Astrocyte of the spinal cord (primary cell): ENCODE results near the gene SLC18A3.

Experiments
- DNase-seq: peaks from one replicate; pipeline ENCODE4 v3.0.0; 2011; ENCODE audit warnings: low read depth, low spot score
- H3K4me3 ChIP-seq: 2 replicates; pipeline ENCODE4 v1.5.1; 2011; ENCODE audit warnings: low read depth, mild to moderate bottlenecking, low read length, moderate library complexity
- in situ Hi-C: cut with HindIII; loops from 2 replicates; pipeline ENCODE4 v1.10.0; 2017; ENCODE audit warnings: low sequenced_read_pairs
- TF ChIP-seq, protein P1 (sequence below): IDR thresholded peaks from 2 replicates; pipeline ENCODE4 v1.5.1; 2012; ENCODE audit warnings: low read depth, mild to moderate bottlenecking, low read length, inconsistent platforms

The SLC18A3 gene

DNA sequence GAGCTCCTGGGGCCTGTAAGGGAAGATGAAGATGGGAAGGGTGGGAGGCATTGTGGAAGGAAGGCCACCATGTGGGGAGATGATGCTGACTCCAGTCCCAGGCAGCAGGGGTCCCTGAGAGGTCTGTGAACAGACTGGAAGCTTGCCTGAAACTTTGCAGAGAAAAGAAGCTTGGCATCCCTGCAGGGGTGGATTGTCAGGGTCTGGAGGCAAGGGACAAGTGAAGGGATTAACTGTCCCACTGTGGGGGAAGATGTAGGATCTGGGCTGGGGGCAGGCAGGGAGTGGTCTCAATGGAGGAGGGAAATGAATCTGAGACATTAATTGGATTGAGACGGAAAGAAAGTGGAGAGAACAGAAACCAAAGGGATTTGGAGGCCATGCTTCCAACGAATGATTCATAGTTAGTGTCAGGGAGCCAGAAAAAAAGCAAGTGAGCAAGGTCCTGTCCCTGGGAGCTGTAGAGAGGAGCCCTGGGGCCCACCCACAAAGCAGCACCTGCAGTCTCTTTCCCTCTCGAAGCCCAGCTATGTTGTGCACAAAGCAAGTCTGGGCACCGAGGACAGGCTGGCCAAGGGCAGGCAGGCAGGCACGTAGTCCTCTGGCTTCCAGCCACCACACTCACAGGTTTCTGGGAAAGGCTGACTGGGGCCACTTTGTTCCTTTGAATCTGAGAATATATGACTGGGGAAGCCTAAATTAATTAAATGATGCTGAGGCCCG, 4.7 kb upstream of the SLC18A3 start:
- no peak overlapping the region for H3K4me3 ChIP-seq
- in situ Hi-C loops, result no loop called here
- TF ChIP-seq, protein P1, sequence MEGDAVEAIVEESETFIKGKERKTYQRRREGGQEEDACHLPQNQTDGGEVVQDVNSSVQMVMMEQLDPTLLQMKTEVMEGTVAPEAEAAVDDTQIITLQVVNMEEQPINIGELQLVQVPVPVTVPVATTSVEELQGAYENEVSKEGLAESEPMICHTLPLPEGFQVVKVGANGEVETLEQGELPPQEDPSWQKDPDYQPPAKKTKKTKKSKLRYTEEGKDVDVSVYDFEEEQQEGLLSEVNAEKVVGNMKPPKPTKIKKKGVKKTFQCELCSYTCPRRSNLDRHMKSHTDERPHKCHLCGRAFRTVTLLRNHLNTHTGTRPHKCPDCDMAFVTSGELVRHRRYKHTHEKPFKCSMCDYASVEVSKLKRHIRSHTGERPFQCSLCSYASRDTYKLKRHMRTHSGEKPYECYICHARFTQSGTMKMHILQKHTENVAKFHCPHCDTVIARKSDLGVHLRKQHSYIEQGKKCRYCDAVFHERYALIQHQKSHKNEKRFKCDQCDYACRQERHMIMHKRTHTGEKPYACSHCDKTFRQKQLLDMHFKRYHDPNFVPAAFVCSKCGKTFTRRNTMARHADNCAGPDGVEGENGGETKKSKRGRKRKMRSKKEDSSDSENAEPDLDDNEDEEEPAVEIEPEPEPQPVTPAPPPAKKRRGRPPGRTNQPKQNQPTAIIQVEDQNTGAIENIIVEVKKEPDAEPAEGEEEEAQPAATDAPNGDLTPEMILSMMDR, result no peak
- DNase-seq, result no peak

DNA sequence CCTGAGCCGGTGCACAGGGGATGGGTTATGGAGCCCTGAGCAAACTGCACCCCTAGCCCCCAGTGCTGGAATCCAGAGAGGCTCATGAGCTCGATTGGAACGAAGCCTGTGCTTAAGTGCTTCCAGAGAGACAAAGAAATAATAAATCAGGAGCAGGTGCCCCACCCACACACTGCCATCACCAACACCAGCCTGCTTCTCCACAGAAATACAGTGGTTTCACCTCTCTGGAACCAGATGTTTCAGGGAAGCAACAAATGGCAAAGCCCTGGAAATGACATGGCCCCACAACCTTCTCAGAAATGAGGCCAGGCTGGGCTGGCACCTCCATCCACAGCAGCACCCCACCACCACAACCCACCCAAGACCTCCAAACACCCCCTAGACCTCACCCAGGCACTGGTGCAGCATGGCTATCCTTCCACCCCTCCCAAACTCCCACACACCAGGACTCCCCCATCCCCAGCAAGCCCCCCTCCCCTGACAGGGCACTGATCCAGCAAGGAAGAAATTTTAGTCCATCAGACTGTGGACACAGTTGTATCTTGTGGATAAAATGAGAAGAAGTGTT, 4.1 kb upstream of the SLC18A3 start:
- in situ Hi-C loops, result no loop called here
- H3K4me3 ChIP-seq, result no peak overlapping the region
- TF ChIP-seq, protein P1, result no peak
- no peak for DNase-seq

DNA sequence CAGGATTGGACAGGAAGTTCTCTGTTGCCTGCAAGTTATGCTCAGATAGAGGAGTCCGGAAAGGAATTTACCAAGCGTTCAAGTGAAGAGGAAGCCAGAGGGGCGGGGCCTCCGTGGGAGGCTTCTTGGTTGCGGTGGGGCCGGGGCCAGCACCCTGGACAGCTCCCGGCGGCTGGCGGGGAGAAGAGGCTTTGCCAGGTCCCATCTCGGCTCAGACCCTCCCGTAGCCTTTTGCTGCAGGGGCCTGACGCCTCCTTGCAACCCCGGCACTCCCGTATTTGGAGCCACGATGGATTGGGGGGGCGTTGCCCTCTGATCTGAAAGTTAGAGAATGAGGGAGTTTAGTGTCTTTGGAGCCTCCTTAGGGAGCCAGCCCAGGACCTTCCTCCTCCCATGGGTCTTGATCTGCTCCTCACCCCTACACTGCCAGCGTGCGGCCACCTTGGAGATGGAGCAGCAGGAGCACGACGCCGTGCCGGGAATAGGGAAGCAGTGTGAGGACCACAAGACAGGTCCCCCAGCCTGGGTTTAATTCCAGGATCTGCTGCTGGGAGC, 3.1 kb upstream of the SLC18A3 start:
- TF ChIP-seq, protein P1, result no peak
- in situ Hi-C loops, result no loop called here
- no peak overlapping the region for H3K4me3 ChIP-seq
- DNase-seq, result peak; percentile 79

DNA sequence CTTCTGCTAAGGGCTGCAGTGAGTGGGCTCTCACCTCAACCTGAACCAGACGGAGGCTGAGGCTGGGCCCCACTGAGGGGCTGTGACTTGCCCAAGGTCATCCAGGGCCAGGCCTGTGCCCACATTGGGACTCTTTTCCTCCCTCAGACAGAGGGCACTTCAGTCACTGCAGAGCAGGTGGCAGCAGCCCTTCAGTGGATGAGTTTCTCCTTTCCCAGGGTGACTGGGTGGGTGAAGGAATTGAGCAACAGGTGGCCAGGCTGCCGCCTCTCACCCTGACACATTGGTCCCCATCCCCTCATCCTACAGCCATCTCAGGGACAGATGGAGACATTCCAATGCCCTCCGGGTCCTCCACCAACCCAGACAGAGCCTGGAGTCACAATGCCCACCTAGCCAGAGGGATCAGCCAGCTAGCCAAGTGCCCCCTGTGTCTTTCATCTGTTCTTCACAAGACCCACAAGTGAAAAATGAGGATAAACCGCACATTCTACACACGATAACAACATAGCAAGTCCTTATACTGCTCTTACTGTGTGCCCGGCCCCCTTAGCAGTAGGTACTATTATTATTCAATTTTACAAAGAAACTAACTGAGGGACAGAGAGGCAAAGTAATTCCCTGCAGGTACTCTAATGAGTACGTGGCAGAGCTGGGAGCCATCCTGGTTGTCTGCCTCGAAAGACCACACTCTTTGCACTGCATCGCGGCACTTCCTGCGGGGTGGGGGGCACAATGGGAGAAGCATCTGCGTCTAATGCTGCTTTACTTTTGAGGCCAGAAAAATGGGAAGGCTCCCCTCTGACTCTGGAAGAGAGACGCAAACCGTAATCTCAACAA, 1.7 kb upstream of the SLC18A3 start:
- no peak for DNase-seq
- in situ Hi-C loops, result no loop called here
- no peak overlapping the region for H3K4me3 ChIP-seq
- TF ChIP-seq, protein P1, result no peak

DNA sequence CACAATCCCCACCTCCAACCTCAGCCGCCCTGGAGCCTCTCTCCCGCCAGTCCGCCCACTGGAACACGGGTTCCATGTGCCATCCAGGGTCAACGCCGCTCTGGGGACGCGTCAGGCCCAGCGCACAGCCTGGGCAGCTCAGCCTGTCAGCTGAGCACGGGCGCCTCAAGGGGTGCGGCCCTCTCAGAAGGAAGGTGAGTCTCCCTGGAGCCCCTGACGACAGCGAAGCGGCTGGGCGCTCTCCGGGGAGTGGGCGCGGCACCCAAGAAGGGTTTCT, 1.2 kb upstream of the SLC18A3 start:
- H3K4me3 ChIP-seq, result no peak overlapping the region
- TF ChIP-seq, protein P1, result no peak
- in situ Hi-C loops, result no loop called here
- DNase-seq, result no peak

DNA sequence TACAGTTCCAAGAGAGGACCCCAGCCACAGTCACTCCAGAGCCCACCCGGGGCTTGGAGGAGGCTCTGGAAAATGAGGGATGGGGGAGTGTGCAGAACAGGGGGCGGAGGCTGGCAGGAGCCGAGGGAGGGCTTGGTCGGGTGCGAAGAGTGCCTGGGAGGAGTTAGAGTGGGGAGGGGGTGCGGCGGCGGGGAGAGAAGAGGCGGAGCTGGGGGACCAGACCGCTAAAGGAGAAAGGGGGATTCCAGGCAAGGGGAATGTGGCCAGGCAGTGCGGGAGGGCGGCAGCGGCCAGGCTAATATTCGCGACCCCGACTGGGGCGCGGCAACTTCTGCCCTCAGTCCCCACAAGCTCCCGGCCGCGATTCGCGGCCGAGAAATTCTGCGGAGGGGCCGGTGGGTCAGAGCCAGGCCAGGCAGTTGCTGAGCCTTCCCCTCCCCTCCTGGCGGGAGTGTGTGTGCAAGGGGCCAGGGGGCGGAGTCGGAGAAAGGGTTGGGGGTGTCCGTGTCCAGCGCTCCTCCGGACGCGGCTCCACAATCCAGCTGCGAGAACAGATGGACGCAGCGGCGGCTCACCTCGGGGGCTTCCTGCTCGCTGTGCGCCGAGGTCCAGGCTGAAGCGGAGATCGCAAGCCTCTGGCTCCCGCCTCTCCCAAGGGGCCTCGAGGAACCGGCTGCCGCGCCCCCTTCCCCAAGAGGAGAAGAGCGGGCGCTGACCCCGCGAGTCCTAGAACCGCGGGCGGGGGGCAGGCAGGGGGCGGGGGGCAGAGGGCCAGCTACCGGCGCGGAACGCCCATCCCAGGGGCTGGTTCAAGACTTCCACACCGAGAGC, 612 bp upstream of the SLC18A3 start:
- no peak overlapping the region for H3K4me3 ChIP-seq
- TF ChIP-seq, protein P1, result no peak
- in situ Hi-C loops, result no loop called here
- DNase-seq, result no peak
